Renal cortex interstitium (tissue), 11 donors: ENCODE results near the gene RNASE9. TPM values are rescaled to one million over a fixed set of nuclear protein-coding genes. Genes with fewer than 3 reads are reported as not detected.
"Not testable (repeated sequence)": the region's sequence is repeated elsewhere in the genome, so short reads cannot be mapped to it uniquely, and the experiment has no call there.

Experiments
- DNase-seq, 11 donors: peaks; one replicate each; pipeline ENCODE4 v3.0.0-alpha.2; 2013; ENCODE audit warnings: low read depth in 9 of 11, low spot score in 4 of 11; ENCODE audit errors: extremely low read depth in 1 of 11
- polyA plus RNA-seq, 3 donors: library from polyadenylated mRNA; unstranded; fragments of 120-200 nt; gene quantifications; one replicate each; pipeline ENCODE4 v1.2.1, GENCODE V29; 2013; ENCODE audit not compliant: insufficient read length in 3 of 3

Gene RNASE9
- polyA plus RNA-seq, 3 donors, result not detected

DNA sequence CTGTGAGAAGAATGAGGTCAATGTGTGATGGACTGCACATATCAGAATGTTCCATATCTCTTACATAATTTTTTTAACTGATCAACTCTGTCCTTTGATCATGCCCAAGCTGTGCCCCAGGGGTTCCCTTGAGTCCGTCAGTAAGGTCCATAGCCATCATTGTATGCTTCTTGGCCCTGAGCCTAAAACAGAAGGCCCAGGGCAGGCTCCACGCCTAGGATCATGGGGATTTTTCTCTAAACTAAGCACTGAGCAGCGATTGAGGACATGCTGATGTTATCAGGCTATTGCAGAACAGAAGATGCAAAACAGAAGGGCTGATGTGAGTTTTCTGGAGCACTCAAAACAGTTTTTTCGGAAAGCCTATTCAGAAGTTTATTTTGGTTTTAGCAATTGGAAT, 20.9 kb downstream of the RNASE9 start:
- DNase-seq, result no peak

GRCh38 chr14:20530771-20531571, 29.9 kb downstream of the RNASE9 start:
- peak; percentile 37 to 67 (median 57) for DNase-seq

DNA sequence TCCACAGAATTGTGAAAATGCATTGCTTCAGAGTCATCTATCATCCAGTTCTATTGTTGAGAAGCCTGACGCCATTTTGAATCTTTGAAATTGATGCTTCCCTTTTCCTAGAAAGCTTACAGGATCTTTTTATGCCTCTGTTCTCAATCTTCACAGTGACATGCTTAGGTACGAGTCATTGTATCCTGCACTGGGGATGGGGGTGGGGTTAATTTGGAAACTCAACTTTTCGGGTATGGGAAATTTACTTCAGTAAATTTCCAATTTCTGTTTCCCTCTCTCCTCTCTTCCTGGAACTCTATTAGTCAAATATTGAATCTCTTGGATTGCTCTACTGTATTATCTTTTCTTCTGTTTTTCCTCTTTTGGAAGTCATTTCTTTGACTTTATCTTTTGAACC, 31.0 kb downstream of the RNASE9 start:
- no peak for DNase-seq

GRCh38 chr14:20524027-20524426, 36.8 kb downstream of the RNASE9 start:
- DNase-seq, result no peak

GRCh38 chr14:20522332-20522731, 38.5 kb downstream of the RNASE9 start:
- no peak for DNase-seq

- DNase-seq, result no peak
These were observed 43.9 kb downstream of the RNASE9 start for GRCh38 chr14:20516921-20517320.

GRCh38 chr14:20515846-20516245, 45.0 kb downstream of the RNASE9 start:
- DNase-seq, result no peak

GRCh38 chr14:20512177-20512905, 48.5 kb downstream of the RNASE9 start:
- DNase-seq, result no peak

DNA sequence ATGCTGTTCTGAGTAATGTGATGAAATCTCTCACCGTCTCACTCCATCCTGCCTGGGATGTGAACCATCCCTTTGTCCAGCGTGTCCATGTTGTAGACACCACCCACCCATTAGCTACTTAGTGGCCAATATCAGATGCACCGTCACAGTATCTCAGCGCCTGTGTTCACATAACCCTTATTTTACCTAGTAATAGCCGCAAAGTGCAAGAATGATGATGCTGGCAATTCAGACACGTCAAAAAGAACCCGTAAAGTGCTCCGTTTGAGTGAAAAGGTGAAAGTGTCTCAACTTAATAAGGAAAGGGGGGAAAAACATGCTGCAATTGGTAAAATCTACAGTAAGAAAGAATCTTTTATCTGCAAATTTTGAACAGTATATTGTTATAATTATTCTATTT, 52.5 kb downstream of the RNASE9 start:
- no peak for DNase-seq

DNA sequence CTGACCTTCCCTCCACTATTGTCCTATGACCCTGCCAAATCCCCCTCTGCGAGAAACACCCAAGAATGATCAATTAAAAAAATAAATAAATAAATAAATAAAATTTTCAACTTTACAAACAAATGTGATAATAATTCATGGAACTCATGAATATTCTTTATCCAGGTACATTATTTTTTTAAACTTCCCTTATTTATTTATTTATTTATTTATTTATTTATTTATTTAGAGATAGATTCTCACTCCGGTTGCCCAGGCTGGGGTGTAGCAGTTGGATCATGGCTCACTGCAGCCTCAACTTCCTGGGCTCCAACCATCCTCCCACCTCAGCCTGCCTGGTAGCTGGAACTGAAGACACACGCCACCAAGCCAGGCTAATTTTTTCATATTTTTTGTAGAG, 53.3 kb downstream of the RNASE9 start:
- DNase-seq, result not testable (repeated sequence)

DNA sequence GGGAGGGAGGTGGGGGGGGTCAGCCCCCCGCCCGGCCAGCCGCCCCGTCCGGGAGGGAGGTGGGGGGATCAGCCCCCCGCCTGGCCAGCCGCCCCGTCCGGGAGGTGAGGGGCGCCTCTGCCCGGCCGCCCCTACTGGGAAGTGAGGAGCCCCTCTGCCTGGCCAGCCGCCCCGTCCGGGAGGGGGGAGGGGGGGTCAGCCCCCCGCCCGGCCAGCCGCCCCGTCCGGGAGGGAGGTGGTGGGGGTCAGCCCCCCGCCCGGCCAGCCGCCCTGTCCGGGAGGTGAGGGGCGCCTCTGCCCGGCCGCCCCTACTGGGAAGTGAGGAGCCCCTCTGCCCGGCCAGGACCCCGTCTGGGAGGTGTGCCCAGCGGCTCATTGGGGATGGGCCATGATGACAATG, 54.1 kb downstream of the RNASE9 start:
- DNase-seq, result not testable (repeated sequence)

- DNase-seq, result not testable (repeated sequence)
These were observed 54.6 kb downstream of the RNASE9 start for GRCh38 chr14:20506276-20506675.

Other genes starting within 250 kb of the RNASE9 start
- 100 to 1,000 TPM; 108 to 130 (median 120) TPM for gene CCNB1IP1, start 227.8 kb downstream of the RNASE9 start, polyA plus RNA-seq
- gene PARP2, start 217.4 kb downstream of the RNASE9 start, polyA plus RNA-seq, result 10 to 100 TPM; 51.1 to 62.7 (median 60.3) TPM
- gene TEP1, start 147.5 kb downstream of the RNASE9 start, polyA plus RNA-seq, result 10 to 100 TPM; 19.0 to 20.7 (median 19.0) TPM
- gene KLHL33, start 124.9 kb downstream of the RNASE9 start, polyA plus RNA-seq, result under 1 TPM; 0.23 to 0.53 (median 0.47) TPM
- 10 to 100 TPM; 53.7 to 88.7 (median 54.9) TPM for gene OSGEP, start 106.2 kb downstream of the RNASE9 start, polyA plus RNA-seq
- gene APEX1, start 105.8 kb downstream of the RNASE9 start, polyA plus RNA-seq, result 100 to 1,000 TPM; 292 to 331 (median 308) TPM
- 10 to 100 TPM; 35.0 to 40.4 (median 36.9) TPM for gene PIP4P1, start 99.6 kb downstream of the RNASE9 start, polyA plus RNA-seq
- 100 to 1,000 TPM in 1 of 3 donors, 10 to 100 TPM in 2; 64.0 to 144 (median 82.3) TPM for gene PNP, start 91.6 kb downstream of the RNASE9 start, polyA plus RNA-seq
- gene RNASE10, start 55.5 kb downstream of the RNASE9 start, polyA plus RNA-seq, result under 1 TPM in 2 of 3 donors, not detected in 1; 0.14 TPM
- not detected for gene RNASE11, start 27.0 kb upstream of the RNASE9 start, polyA plus RNA-seq
- gene RNASE12, start 30.3 kb upstream of the RNASE9 start, polyA plus RNA-seq, result not detected
- gene OR6S1, start 80.6 kb upstream of the RNASE9 start, polyA plus RNA-seq, result not detected
- gene RNASE4, start 123.5 kb upstream of the RNASE9 start, polyA plus RNA-seq, result 1 to 10 TPM; 1.5 to 2.4 (median 1.8) TPM
- 1 to 10 TPM; 2.5 to 6.7 (median 3.3) TPM for gene ANG, start 127.7 kb upstream of the RNASE9 start, polyA plus RNA-seq
- gene EDDM3A, start 184.8 kb upstream of the RNASE9 start, polyA plus RNA-seq, result under 1 TPM in 1 of 3 donors, not detected in 2; 0.11 TPM
- under 1 TPM in 2 of 3 donors, not detected in 1; 0.16 to 0.17 TPM for gene EDDM3B, start 207.4 kb upstream of the RNASE9 start, polyA plus RNA-seq
- 1 to 10 TPM; 5.4 to 6.5 (median 6.3) TPM for gene RNASE6, start 220.2 kb upstream of the RNASE9 start, polyA plus RNA-seq
- 100 to 1,000 TPM; 112 to 182 (median 142) TPM for gene RNASE1, start 241.8 kb upstream of the RNASE9 start, polyA plus RNA-seq